Measurements from ENCODE around the gene DENND1B.

- TF ChIP-seq CTCF (IDR thresholded peaks at IDR 0.05 in 4 of 5, conservative IDR thresholded peaks at IDR 0.05 in 1 of 5) (no peak), POLR2A (IDR thresholded peaks at IDR 0.05) (no peak)
Observed at GRCh38 chr1:197811769-197812168, 36.5 kb upstream of the DENND1B start.
